ENCODE results near the gene OR5K2. TPM values are rescaled to one million over a fixed set of nuclear protein-coding genes. Genes with fewer than 3 reads are reported as not detected.

Gene OR5K2
- total RNA-seq, 2 experiments from 2014 or later, result not detected

DNA sequence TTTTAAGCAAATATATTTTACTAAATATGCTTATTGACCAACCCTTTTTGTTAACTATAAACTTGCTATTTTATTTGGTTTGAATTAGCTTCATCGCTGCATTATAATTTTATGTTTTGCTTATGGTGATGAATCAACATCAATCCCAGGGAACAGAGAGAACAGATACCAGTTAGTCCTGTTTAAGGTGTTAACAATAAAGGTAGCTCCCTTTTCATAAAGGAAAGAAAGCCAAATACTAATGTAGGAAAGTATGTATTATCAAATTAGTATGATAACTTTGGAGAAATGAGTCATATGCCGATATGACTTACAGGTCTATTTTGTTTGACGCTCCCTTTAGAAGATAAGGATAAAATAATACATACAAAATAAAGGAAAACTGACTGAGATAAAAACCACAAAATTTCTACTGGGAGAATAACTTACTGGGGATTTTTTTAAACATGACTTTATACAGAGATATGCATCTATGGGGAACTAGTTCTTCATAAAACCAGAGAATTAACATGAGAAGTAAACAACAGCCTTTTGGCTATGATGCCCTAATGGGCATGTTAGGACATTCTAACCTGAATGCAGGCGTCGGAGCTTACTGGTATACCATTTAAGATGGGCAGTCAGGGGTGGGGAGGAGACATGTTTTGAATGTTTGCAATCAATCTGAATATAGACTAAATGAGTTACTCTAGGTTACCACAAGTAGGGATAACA is 4.5 kb downstream of the OR5K2 start:
- no peak overlapping the region for H2AFZ ChIP-seq (ENCODE audit: low read length)
- no peaks in the 10 kb centered on the region for H4K20me1 ChIP-seq (ENCODE audit: insufficient read depth, low read length)
- no peaks in the 10 kb centered on the region for H3K9me3 ChIP-seq (ENCODE audit: low read length)
- no peak overlapping the region for H3K27ac ChIP-seq (ENCODE audit: low read depth, low read length, poor library complexity, severe bottlenecking)
- no peaks in the 10 kb centered on the region for H3K9me2 ChIP-seq (ENCODE audit: insufficient read depth, low read length)
- ChIA-PET POLR2A (interaction anchor here (0.7 to 1.2 kb wide), 2 partner anchors 71 to 126 kb away, joined by 3 read pairs; no protein-coding TSS in a partner anchor), CTCF (ENCODE audit: unreplicated experiment) (no interaction called here)
- TF ChIP-seq EZH2phosphoT487 (IDR thresholded peaks at IDR 0.05; ENCODE audit: borderline replicate concordance, low read depth, low read length), result no peak
- no peak overlapping the region for H3K4me2 ChIP-seq (ENCODE audit: low read length)
- no peak for DNase-seq (ENCODE audit: low spot score)
- no TSS peak for BruUV-seq (replicated peaks)
- no peaks in the 10 kb centered on the region for H3K36me3 ChIP-seq (ENCODE audit: insufficient read depth, low read length)
- H3K4me1 ChIP-seq (ENCODE audit: insufficient read depth, low read length, poor library complexity, severe bottlenecking), result no peaks in the 10 kb centered on the region
- intact Hi-C loops (cut with micrococcal nuclease; ENCODE audit: unreplicated experiment), result loop anchor here (10.0 kb wide), 1 partner anchor 1163 kb away; no protein-coding TSS in a partner anchor
- H3K79me2 ChIP-seq (ENCODE audit: insufficient read depth, low read depth, low read length), result no peaks in the 10 kb centered on the region
- H3K4me3 ChIP-seq (ENCODE audit: low read depth, low read length, poor library complexity, severe bottlenecking), result no peak overlapping the region

DNA sequence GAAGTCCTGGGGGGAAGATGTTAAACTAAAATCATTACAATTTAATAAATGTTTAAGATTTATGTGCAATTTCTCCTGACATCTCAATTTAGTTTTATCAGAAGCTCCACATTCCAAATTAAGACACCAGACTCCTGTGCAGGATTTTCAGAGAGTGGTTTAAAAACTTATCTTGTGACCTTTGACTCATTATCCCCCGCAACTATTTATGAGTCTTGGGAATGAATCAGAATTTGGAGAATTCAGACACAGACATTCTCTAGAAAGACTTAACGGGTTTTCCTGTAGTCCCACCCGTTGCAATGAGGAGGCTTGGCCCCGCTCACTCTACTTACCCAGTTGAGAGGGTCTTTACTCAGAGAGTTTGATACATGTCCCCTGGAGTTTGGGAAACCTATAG is 7.1 kb downstream of the OR5K2 start:
- intact Hi-C loops (cut with micrococcal nuclease; ENCODE audit: unreplicated experiment), result loop anchor here (10.0 kb wide), 1 partner anchor 1160 kb away; no protein-coding TSS in a partner anchor
- Histone ChIP-seq H2AFZ (ENCODE audit: low read length) (no peak overlapping the region), H3K27ac (ENCODE audit: low read depth, low read length, poor library complexity, severe bottlenecking) (no peak overlapping the region), H3K4me3 (ENCODE audit: low read depth, low read length, poor library complexity, severe bottlenecking) (no peak overlapping the region), H3K36me3 (ENCODE audit: insufficient read depth, low read length) (no peaks in the 10 kb centered on the region), H4K20me1 (ENCODE audit: insufficient read depth, low read length) (no peaks in the 10 kb centered on the region), H3K9me2 (ENCODE audit: insufficient read depth, low read length) (no peaks in the 10 kb centered on the region), H3K4me2 (ENCODE audit: low read length) (no peak overlapping the region), H3K4me1 (ENCODE audit: insufficient read depth, low read length, poor library complexity, severe bottlenecking) (no peaks in the 10 kb centered on the region), H3K79me2 (ENCODE audit: insufficient read depth, low read depth, low read length) (no peaks in the 10 kb centered on the region), H3K9me3 (ENCODE audit: low read length) (no peaks in the 10 kb centered on the region)
- ChIA-PET POLR2A (interaction anchor here (0.6 to 0.9 kb wide), 3 partner anchors 18 to 66 kb away, joined by 3 read pairs; no protein-coding TSS in a partner anchor), CTCF (ENCODE audit: unreplicated experiment) (no interaction called here)
- no peak for DNase-seq (ENCODE audit: low spot score)
- no TSS peak for BruUV-seq (replicated peaks)
- TF ChIP-seq EZH2phosphoT487 (IDR thresholded peaks at IDR 0.05; ENCODE audit: borderline replicate concordance, low read depth, low read length), result no peak
- TF ChIP-seq CTCF (conservative IDR thresholded peaks at IDR 0.05; ENCODE audit: low read length), result no peak

- Histone ChIP-seq H3K36me3 (ENCODE audit: insufficient read depth, low read length) (peaks cover 17% of the 10 kb centered on the region; the same call in 1 of the 2 replicates), H3K4me2 (ENCODE audit: low read length) (no peak overlapping the region), H3K9me3 (ENCODE audit: low read length) (no peaks in the 10 kb centered on the region), H4K20me1 (ENCODE audit: insufficient read depth, low read length) (no peaks in the 10 kb centered on the region), H3K27ac (ENCODE audit: low read depth, low read length, poor library complexity, severe bottlenecking) (no peak overlapping the region), H3K9me2 (ENCODE audit: insufficient read depth, low read length) (no peaks in the 10 kb centered on the region), H3K4me1 (ENCODE audit: insufficient read depth, low read length, poor library complexity, severe bottlenecking) (no peaks in the 10 kb centered on the region), H3K79me2 (ENCODE audit: insufficient read depth, low read depth, low read length) (no peaks in the 10 kb centered on the region), H2AFZ (ENCODE audit: low read length) (no peak overlapping the region), H3K4me3 (ENCODE audit: low read depth, low read length, poor library complexity, severe bottlenecking) (no peak overlapping the region)
- intact Hi-C loops (cut with micrococcal nuclease; ENCODE audit: unreplicated experiment), result loop anchor here (10.0 kb wide), 1 partner anchor 1156 kb away; no protein-coding TSS in a partner anchor
- BruUV-seq (replicated peaks), result no TSS peak
- ChIA-PET CTCF (ENCODE audit: unreplicated experiment) (no interaction called here), POLR2A (interaction anchor here (0.9 to 1.2 kb wide), 3 partner anchors 8 to 88 kb away, joined by 3 read pairs; no protein-coding TSS in a partner anchor)
- no peak for DNase-seq (ENCODE audit: low spot score)
- TF ChIP-seq CTCF (conservative IDR thresholded peaks at IDR 0.05; ENCODE audit: low read length) (no peak), EZH2phosphoT487 (IDR thresholded peaks at IDR 0.05; ENCODE audit: borderline replicate concordance, low read depth, low read length) (no peak)
Observed at GRCh38 chr3:98508582-98508981, 11.1 kb downstream of the OR5K2 start.

Data from OCI-LY7 (cell line).